T47D (cell line): ENCODE data around the gene CSTF2.

Experiments
- DNase-seq, 2 experiments: peaks; one replicate each; pipeline versions ENCODE4 v3.0.0 to v3.0.0-alpha.2; 2011 to 2012; ENCODE audit warnings: low read depth in 1 of 2, low spot score in 1 of 2
- JUND ChIP-seq: IDR thresholded peaks from 2 replicates; pipeline ENCODE4 v1.6.1; 2012; ENCODE audit warnings: low read depth
- in situ Hi-C: cut with HindIII; loops from 2 replicates; pipeline ENCODE4 v1.10.0; 2016; ENCODE audit warnings: low sequenced_read_pairs, low pct_unique_long_range_greater_than_20kb

Gene CSTF2

DNA sequence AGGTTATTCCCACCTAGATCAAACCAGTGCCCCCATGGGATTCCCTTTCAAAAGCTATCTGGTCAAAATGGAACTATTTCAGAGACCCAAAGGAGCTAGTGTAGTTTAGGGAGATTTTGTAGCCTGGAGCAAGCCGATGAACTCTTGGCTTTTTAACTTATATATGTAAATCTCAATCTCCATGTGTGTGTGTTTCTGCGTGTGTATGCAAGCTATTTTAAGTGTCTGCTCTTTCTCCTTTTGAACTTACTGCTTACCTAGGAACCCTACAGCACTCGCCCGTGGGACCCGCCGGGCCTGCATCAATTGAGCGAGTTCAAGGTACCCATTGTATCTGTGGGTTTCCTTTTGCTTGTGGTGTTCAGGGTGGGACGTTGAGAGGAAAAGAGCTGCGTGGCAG is 10.4 kb downstream of the CSTF2 start:
- TF ChIP-seq JUND: no peak
- in situ Hi-C loops: no loop called here
- DNase-seq: no peak

- in situ Hi-C loops: no loop called here
- no peak for TF ChIP-seq JUND
- DNase-seq: no peak
These were observed 11.2 kb downstream of the CSTF2 start for GRCh38 chrX:100831219-100831946.

- no peak for DNase-seq
- in situ Hi-C loops: no loop called here
- no peak for TF ChIP-seq JUND
These were observed 30.1 kb downstream of the CSTF2 start for GRCh38 chrX:100850317-100850716.

DNA sequence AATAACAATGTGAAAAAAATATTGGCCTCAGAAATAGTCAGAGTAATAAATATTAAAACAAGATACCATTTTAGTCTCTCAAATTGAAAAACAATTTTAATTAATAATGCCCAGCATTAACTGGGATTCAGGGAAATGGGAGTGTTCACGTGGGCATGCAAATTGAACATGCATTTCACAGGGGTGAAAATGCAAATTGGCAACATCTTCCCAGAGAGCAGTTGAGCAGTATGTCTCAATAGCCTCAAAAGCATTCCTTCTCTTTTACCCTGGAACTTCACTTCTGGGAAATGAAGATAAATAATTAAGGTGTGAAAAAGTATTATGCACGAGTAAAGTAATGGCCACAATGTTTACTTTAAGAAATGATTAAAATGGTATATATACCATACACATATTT is 32.6 kb downstream of the CSTF2 start:
- in situ Hi-C loops: no loop called here
- TF ChIP-seq JUND: no peak
- no peak for DNase-seq

- DNase-seq: no peak
- no peak for TF ChIP-seq JUND
- in situ Hi-C loops: no loop called here
These were observed 43.2 kb downstream of the CSTF2 start for GRCh38 chrX:100863326-100863864.

- in situ Hi-C loops: no loop called here
- TF ChIP-seq JUND: no peak
- no peak for DNase-seq
These were observed 44.6 kb downstream of the CSTF2 start for GRCh38 chrX:100864657-100865391.

DNA sequence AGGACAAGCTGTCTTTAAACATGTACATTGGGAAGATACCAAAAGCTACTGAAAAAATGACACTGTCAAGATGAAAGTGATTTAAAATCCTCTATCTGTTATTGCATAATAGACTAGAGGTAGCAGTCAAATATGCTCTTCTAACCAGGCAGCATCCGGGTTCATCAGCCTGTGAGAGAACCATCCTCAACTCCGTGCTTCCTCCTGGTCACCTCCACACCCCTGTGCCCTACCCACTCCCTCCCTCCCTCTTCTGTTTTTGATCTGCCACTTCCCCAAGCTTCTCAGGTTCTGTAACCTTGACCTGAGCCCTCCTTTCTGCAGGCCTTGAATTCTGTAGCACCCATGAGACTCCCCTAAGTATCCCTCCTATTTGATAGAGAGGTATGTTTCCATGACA is 48.1 kb downstream of the CSTF2 start:
- no peak for TF ChIP-seq JUND
- no peak for DNase-seq
- in situ Hi-C loops: no loop called here

- TF ChIP-seq JUND: no peak
- in situ Hi-C loops: no loop called here
- no peak for DNase-seq
These were observed 50.3 kb downstream of the CSTF2 start for GRCh38 chrX:100870527-100870926.

DNA sequence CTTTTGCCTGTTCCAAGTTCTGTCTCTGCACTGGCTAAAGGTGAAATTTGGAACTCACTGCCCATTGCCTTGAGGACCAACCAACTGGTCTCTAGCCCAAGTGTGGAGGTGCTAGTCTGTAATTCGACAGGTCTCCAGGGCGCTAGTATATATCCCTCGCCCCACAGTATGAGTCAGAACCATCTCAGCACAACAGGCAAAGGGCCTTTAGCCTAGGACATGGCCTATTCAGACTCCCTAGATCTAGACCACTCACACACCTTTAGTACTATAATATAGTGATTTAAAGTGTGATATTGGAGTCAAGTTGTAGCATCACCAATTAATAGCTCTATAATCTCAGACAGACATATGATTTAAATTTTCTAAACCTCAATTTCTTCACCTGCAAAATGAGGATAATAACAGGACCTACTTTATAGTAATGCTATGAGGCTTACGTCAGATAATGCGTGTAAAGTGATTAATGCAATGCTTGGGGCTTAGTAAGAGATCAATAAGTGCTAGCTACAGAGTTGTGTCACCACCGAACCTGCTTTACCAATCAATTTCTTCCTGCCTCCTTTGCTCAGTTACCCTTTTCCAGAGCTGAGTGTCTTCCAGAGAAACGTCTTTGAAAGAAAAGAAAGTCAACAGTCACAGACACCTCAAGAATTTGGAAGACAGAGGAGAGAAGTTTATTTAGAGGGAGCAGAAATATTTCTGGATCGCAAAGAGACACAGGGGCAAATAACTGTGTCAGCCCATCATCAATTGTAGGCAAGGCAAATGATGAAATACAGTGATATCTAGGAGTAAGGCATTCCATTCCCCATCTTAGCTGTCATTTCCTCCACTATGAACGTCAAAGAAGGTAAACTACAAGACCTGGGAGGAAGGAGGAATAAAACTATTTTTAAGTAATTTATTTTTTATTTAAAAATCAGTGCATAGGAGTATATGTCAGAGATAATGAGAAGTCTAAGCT is 51.7 kb downstream of the CSTF2 start:
- TF ChIP-seq JUND: no peak
- in situ Hi-C loops: no loop called here
- no peak for DNase-seq

DNA sequence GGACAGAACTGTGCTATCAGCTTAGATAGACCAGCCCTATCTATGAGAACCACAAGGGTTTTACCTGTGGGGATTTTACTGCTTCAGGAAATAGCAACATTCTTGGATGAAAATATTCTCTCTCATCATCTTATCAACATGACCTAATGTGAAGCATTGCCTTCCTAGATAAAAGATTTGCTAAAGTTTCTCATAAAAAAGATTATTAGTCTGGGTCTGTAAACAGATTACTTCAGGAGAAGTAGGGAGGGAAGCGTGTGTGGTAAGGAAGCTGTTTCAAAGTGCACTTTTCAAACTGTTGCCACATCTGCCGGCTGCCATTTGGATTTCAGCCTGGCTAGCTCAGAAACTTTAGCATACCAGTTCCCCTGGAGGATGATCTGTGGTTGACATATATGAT is 54.1 kb downstream of the CSTF2 start, which contains the start of gene NOX1:
NOX1 (minus strand) TSS at position 35 of the 400 bp plus-strand sequence. CDS start 220 bp downstream, outside the sequence.
- in situ Hi-C loops: no loop called here
- no peak for DNase-seq

GRCh38 chrX:100880368-100880767 is 60.2 kb downstream of the CSTF2 start:
- no peak for TF ChIP-seq JUND
- DNase-seq: no peak
- in situ Hi-C loops: no loop called here

More for the DNA sequence above, 54.1 kb downstream of the CSTF2 start, which contains the start of gene NOX1:
- TF ChIP-seq JUND: no peak

GRCh38 chrX:100883654-100884053 is 63.5 kb downstream of the CSTF2 start:
- no peak for DNase-seq
- TF ChIP-seq JUND: no peak
- in situ Hi-C loops: no loop called here
